HFFc6 (cell line): ENCODE results near the gene CIZ1. TPM values are rescaled to one million over a fixed set of nuclear protein-coding genes. Genes with fewer than 3 reads are reported as not detected.

Experiments used
- DNase-seq: peaks from one replicate; pipeline ENCODE4 v3.0.0-alpha.2; 2018
- H3K27ac Mint-ChIP-seq: 2 replicates; pipeline ENCODE4 v1.8.0; 2020; ENCODE audit warnings: mild to moderate bottlenecking, mixed read lengths
- H3K27me3 Mint-ChIP-seq: 2 replicates; pipeline ENCODE4 v1.8.0; 2021; ENCODE audit warnings: mild to moderate bottlenecking, moderate library complexity, mixed read lengths; ENCODE audit not compliant: insufficient read depth
- H3K36me3 Mint-ChIP-seq: 2 replicates; pipeline ENCODE4 v1.8.0; 2021; ENCODE audit warnings: low read depth, mixed read lengths
- H3K4me1 Mint-ChIP-seq: 2 replicates; pipeline ENCODE4 v1.8.0; 2020; ENCODE audit warnings: low read depth, mixed read lengths
- H3K4me3 Mint-ChIP-seq: 2 replicates; pipeline ENCODE4 v1.8.0; 2020; ENCODE audit warnings: mild to moderate bottlenecking, moderate library complexity, mixed read lengths
- H3K9me3 Mint-ChIP-seq: 2 replicates; pipeline ENCODE4 v1.8.0; 2020; ENCODE audit warnings: mild to moderate bottlenecking, mixed read lengths
- total RNA-seq, 6 experiments: library from RNA; stranded (reverse); fragmentation: NEBNext Ultra II Directional; extraction: Animal tissue kit (Norgen Biotek cat#: 25700); gene quantifications; 2 replicates in 1 of 6; 3 replicates in 5 of 6; pipeline ENCODE4 v1.2.3, GENCODE V29; 2021
- TF ChIP-seq, protein P1 (sequence below): fragments of 200-600 bp; sonication (generic); IDR thresholded peaks from 2 replicates; pipeline ENCODE4 v1.5.0; 2021; ENCODE audit warnings: antibody characterized with exemption, mild to moderate bottlenecking

Gene CIZ1
- total RNA-seq, 6 experiments from 2014 or later = 119 to 168 (median 148) TPM

- Mint-ChIP-seq H3K36me3 (no peaks in the 10 kb centered on the region), H3K4me3 (no peak overlapping the region), H3K4me1 (peaks cover 12% of the 10 kb centered on the region), H3K27ac (no peak overlapping the region), H3K27me3 (no peaks in the 10 kb centered on the region; the same call in none of the 2 replicates), H3K9me3 (no peaks in the 10 kb centered on the region)
- TF ChIP-seq, protein P1, sequence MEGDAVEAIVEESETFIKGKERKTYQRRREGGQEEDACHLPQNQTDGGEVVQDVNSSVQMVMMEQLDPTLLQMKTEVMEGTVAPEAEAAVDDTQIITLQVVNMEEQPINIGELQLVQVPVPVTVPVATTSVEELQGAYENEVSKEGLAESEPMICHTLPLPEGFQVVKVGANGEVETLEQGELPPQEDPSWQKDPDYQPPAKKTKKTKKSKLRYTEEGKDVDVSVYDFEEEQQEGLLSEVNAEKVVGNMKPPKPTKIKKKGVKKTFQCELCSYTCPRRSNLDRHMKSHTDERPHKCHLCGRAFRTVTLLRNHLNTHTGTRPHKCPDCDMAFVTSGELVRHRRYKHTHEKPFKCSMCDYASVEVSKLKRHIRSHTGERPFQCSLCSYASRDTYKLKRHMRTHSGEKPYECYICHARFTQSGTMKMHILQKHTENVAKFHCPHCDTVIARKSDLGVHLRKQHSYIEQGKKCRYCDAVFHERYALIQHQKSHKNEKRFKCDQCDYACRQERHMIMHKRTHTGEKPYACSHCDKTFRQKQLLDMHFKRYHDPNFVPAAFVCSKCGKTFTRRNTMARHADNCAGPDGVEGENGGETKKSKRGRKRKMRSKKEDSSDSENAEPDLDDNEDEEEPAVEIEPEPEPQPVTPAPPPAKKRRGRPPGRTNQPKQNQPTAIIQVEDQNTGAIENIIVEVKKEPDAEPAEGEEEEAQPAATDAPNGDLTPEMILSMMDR = no peak
- DNase-seq = no peak
Observed at GRCh38 chr9:128120061-128120740, 71.2 kb downstream of the CIZ1 start.

DNA sequence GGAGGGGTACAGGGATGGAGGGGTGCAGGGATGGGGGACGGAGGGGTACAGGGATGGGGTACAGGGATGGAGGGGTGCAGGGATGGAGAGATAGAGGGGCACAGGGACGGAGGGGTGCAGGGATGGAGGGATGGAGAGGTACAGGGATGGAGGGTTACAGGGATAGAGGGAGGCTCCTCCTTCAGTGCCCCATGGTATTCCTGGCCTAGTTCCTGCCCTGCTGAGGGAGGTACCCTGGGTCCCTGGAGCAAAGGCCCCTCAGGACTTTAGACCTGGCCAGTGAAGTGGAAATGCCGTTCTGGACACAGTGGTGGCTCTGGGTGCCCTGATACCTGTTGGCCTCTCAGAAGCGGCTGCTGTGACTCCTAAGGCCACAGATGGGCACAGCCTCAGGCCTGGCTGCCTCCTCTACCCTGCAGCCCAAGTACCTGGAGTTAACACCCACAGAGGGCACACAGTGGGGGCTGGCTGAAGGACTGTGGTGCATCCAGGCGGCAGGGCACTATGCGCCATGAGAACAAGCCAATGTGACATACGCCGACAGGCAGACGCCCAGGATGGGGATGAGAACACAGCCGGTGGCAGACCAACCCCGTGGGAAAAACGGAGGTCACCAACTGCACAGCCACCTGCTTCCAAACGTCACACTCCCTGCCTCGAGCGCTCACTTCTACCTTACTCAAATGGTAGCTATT, 72.3 kb downstream of the CIZ1 start:
- Mint-ChIP-seq H3K27me3 (no peaks in the 10 kb centered on the region; the same call in none of the 2 replicates), H3K4me1 (0 out of 2 replicates have a peak, but pooled peaks cover 6% of the 10 kb centered on the region), H3K27ac (no peak overlapping the region), H3K4me3 (no peak overlapping the region), H3K9me3 (no peaks in the 10 kb centered on the region), H3K36me3 (no peaks in the 10 kb centered on the region)
- DNase-seq = no peak
- TF ChIP-seq, protein P1 = no peak

- Mint-ChIP-seq H3K9me3 (no peaks in the 10 kb centered on the region), H3K27me3 (no peaks in the 10 kb centered on the region; the same call in none of the 2 replicates), H3K36me3 (no peaks in the 10 kb centered on the region), H3K4me3 (no peak overlapping the region), H3K27ac (no peak overlapping the region), H3K4me1 (0 out of 2 replicates have a peak, but pooled peaks cover 6% of the 10 kb centered on the region)
- DNase-seq = no peak
- TF ChIP-seq, protein P1 = no peak
Observed at GRCh38 chr9:128118472-128118857, 72.9 kb downstream of the CIZ1 start.

GRCh38 chr9:128117613-128118471, 73.5 kb downstream of the CIZ1 start:
- Mint-ChIP-seq H3K4me3 (no peak overlapping the region), H3K9me3 (no peaks in the 10 kb centered on the region), H3K27ac (no peak overlapping the region), H3K36me3 (no peaks in the 10 kb centered on the region), H3K27me3 (no peaks in the 10 kb centered on the region; the same call in none of the 2 replicates), H3K4me1 (0 out of 2 replicates have a peak, but pooled peaks cover 6% of the 10 kb centered on the region)
- peak; percentile 84 for DNase-seq
- TF ChIP-seq, protein P1 = peak; percentile 100
